Hepatocyte (in vitro differentiated cells): ENCODE results near the gene TRPC3. TPM values are rescaled to one million over a fixed set of nuclear protein-coding genes. Genes with fewer than 3 reads are reported as not detected.

Source experiments
- DNase-seq: peaks from one replicate; pipeline ENCODE4 v3.0.0-alpha.2; 2016; ENCODE audit warnings: low spot score
- H2AFZ ChIP-seq: fragments of 200-600 bp; sonication (generic); 2 replicates; pipeline ENCODE4 v1.6.0; 2016; ENCODE audit warnings: antibody characterized with exemption, mild to moderate bottlenecking
- H3K27ac ChIP-seq: fragments of 200-600 bp; sonication (generic); 2 replicates; pipeline ENCODE4 v1.5.1; 2016; ENCODE audit warnings: mild to moderate bottlenecking
- H3K27me3 ChIP-seq: fragments of 200-600 bp; sonication (generic); 2 replicates; pipeline ENCODE4 v1.6.1; 2016
- H3K36me3 ChIP-seq: fragments of 200-600 bp; sonication (generic); replicated peaks from 2 replicates; pipeline ENCODE4 v1.5.1; 2016; ENCODE audit warnings: low read depth; ENCODE audit not compliant: insufficient read depth
- H3K4me1 ChIP-seq: fragments of 200-600 bp; sonication (generic); 2 replicates; pipeline ENCODE4 v1.5.1; 2016; ENCODE audit warnings: mild to moderate bottlenecking, moderate library complexity; ENCODE audit not compliant: insufficient read depth
- H3K4me2 ChIP-seq: fragments of 200-600 bp; sonication (generic); 2 replicates; pipeline ENCODE4 v1.6.0; 2016
- H3K4me3 ChIP-seq: fragments of 200-600 bp; sonication (generic); 2 replicates; pipeline ENCODE4 v1.5.1; 2016; ENCODE audit warnings: mild to moderate bottlenecking
- H3K79me2 ChIP-seq: fragments of 200-600 bp; sonication (generic); 2 replicates; pipeline ENCODE4 v1.6.0; 2017; ENCODE audit warnings: mild to moderate bottlenecking
- H3K9me2 ChIP-seq: fragments of 200-600 bp; sonication (generic); replicated peaks from 2 replicates; pipeline ENCODE4 v1.6.0; 2017; ENCODE audit warnings: mild to moderate bottlenecking; ENCODE audit not compliant: insufficient read depth
- H3K9me3 ChIP-seq: fragments of 200-600 bp; sonication (generic); 2 replicates; pipeline ENCODE4 v1.5.1; 2016; ENCODE audit warnings: low read depth, mild to moderate bottlenecking
- H4K20me1 ChIP-seq: fragments of 200-600 bp; sonication (generic); 2 replicates; pipeline ENCODE4 v1.6.0; 2016; ENCODE audit warnings: mild to moderate bottlenecking; ENCODE audit not compliant: insufficient read depth, poor library complexity, severe bottlenecking
- CTCF ChIP-seq: fragments of 200-600 bp; sonication (generic); IDR thresholded peaks from 2 replicates; pipeline ENCODE4 v1.5.1; 2016; ENCODE audit warnings: antibody characterized with exemption, mild to moderate bottlenecking; ENCODE audit not compliant: poor library complexity
- EZH2 ChIP-seq: fragments of 200-600 bp; sonication (generic); IDR thresholded peaks from 2 replicates; pipeline ENCODE4 v1.6.1; 2016; ENCODE audit warnings: antibody characterized with exemption, mild to moderate bottlenecking, borderline replicate concordance
- EZH2phosphoT487 ChIP-seq: fragments of 200-600 bp; sonication (generic); IDR thresholded peaks from one replicate; pipeline ENCODE4 v1.6.1; 2018; ENCODE audit warnings: antibody characterized with exemption, mild to moderate bottlenecking, low read depth, moderate library complexity; ENCODE audit not compliant: unreplicated experiment, severe bottlenecking
- WGBS: methylation state at CpG from one replicate; pipeline ENCODE4 v1.1.6; 2016; ENCODE audit warnings: low lambda C conversion rate; ENCODE audit errors: missing lambda C conversion rate; 5-methylcytosine and 5-hydroxymethylcytosine counted together
- polyA plus RNA-seq: library from polyadenylated mRNA; unstranded; fragments of >200 nt; fragmentation: Nextera tagmentation; extraction: Ambion mirVana; gene quantifications from 2 replicates; pipeline ENCODE4 v1.2.1, GENCODE V29; 2016
- total RNA-seq: library from RNA; depleted of rRNA; stranded (reverse); fragments of >200 nt; gene quantifications from 2 replicates; pipeline ENCODE4 v1.2.3, GENCODE V29; 2014

Gene TRPC3
- total and polyA plus RNA-seq, 2 experiments from 2014 or later = 1.9 to 2.2 TPM

- no peak overlapping the region for H2AFZ ChIP-seq
- no peak for DNase-seq
- no peaks in the 10 kb centered on the region for H3K36me3 ChIP-seq
- WGBS = 88% methylated on average over 2 of the region's 2 CpGs
- no peaks in the 10 kb centered on the region for H3K9me3 ChIP-seq
- H4K20me1 ChIP-seq = no peaks in the 10 kb centered on the region
- no peak overlapping the region for H3K27ac ChIP-seq
- TF ChIP-seq CTCF (no peak), EZH2phosphoT487 (no peak), EZH2 (no peak)
- no peak overlapping the region for H3K4me2 ChIP-seq
- no peak overlapping the region for H3K4me3 ChIP-seq
- H3K27me3 ChIP-seq = peaks cover 9% of the 10 kb centered on the region
- no peaks in the 10 kb centered on the region for H3K79me2 ChIP-seq
- H3K4me1 ChIP-seq = no peaks in the 10 kb centered on the region
- H3K9me2 ChIP-seq = no peaks in the 10 kb centered on the region
Measured at GRCh38 chr4:121958777-121959176, 6.9 kb upstream of the TRPC3 start.

- peak; percentile 53 for DNase-seq
- H3K4me1 ChIP-seq = no peaks in the 10 kb centered on the region
- H3K27me3 ChIP-seq = peaks cover 24% of the 10 kb centered on the region
- H3K4me2 ChIP-seq = no peak overlapping the region
- no peaks in the 10 kb centered on the region for H3K36me3 ChIP-seq
- H3K27ac ChIP-seq = no peak overlapping the region
- TF ChIP-seq EZH2 (no peak), CTCF (no peak), EZH2phosphoT487 (no peak)
- no peaks in the 10 kb centered on the region for H3K9me2 ChIP-seq
- no peaks in the 10 kb centered on the region for H3K9me3 ChIP-seq
- H3K4me3 ChIP-seq = no peak overlapping the region
- 80% methylated on average over 3 of the region's 3 CpGs for WGBS
- H4K20me1 ChIP-seq = no peaks in the 10 kb centered on the region
- H3K79me2 ChIP-seq = no peaks in the 10 kb centered on the region
- no peak overlapping the region for H2AFZ ChIP-seq
Measured at GRCh38 chr4:121957266-121957665, 5.4 kb upstream of the TRPC3 start.

- no peak for TF ChIP-seq EZH2phosphoT487
- TF ChIP-seq EZH2 = no peak
- no peak for TF ChIP-seq CTCF
- Histone ChIP-seq H3K4me3 (no peak overlapping the region), H2AFZ (no peak overlapping the region), H3K4me2 (no peak overlapping the region), H3K9me3 (no peaks in the 10 kb centered on the region), H3K9me2 (no peaks in the 10 kb centered on the region), H3K4me1 (no peaks in the 10 kb centered on the region), H3K27ac (no peak overlapping the region), H3K27me3 (peaks cover 47% of the 10 kb centered on the region), H4K20me1 (no peaks in the 10 kb centered on the region), H3K36me3 (no peaks in the 10 kb centered on the region), H3K79me2 (no peaks in the 10 kb centered on the region)
- DNase-seq = no peak
Measured at GRCh38 chr4:121953860-121954259, 2.0 kb upstream of the TRPC3 start.

GRCh38 chr4:121952290-121952689 is 430 bp upstream of the TRPC3 start:
- Histone ChIP-seq H3K27me3 (peaks cover 54% of the 10 kb centered on the region), H3K4me2 (peak overlapping the region; percentile 99), H3K36me3 (no peaks in the 10 kb centered on the region)

More at GRCh38 chr4:121952290-121952689, 430 bp upstream of the TRPC3 start:
- Histone ChIP-seq H3K4me3 (peak overlapping the region; percentile 78), H3K79me2 (no peaks in the 10 kb centered on the region), H3K4me1 (no peaks in the 10 kb centered on the region), H3K27ac (no peak overlapping the region), H2AFZ (peak overlapping the region; percentile 91), H3K9me2 (no peaks in the 10 kb centered on the region), H4K20me1 (no peaks in the 10 kb centered on the region), H3K9me3 (no peaks in the 10 kb centered on the region)
- TF ChIP-seq EZH2 (no peak), CTCF (no peak), EZH2phosphoT487 (no peak)
- 35% methylated on average over 7 of the region's 7 CpGs for WGBS
- no peak for DNase-seq
